Endometrial microvascular endothelial cells (primary cell): ENCODE measurements around the gene ANP32D. TPM values are rescaled to one million over a fixed set of nuclear protein-coding genes. Genes with fewer than 3 reads are reported as not detected.
"Not testable (repeated sequence)": the region's sequence is repeated elsewhere in the genome, so short reads cannot be mapped to it uniquely, and the experiment has no call there.

Source experiments
- in situ Hi-C: cut with HindIII; loops from 2 replicates; pipeline ENCODE4 v1.10.0; 2017; ENCODE audit warnings: low sequenced_read_pairs, low pct_unique_long_range_greater_than_20kb; ENCODE audit errors: inconsistent ontology term
- total RNA-seq: library from RNA; depleted of rRNA; stranded (reverse); fragments of >200 nt; gene quantifications from one replicate; pipeline ENCODE4 v1.2.3, GENCODE V29; 2015; ENCODE audit errors: inconsistent ontology term

ANP32D gene
- not detected for total RNA-seq

DNA sequence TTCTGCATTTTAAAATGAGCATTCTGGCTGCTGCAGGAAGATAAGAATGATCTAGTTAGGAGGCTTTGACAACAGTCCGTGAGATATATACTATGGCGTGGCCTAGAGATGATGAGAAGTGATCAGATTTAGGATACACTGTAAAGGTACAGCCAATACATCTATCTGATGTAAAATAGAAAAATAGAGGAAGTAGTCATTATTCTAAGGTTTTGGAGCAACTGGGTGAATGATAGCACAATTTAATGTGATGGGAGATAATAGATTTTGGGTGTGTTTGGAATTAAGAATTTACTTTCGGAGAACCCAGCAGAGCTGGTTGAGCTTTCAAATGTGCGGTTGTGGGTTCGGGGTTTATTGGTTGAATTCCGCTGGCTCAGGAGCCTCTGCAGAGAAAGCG, at the start of gene ANP32D:
Gene ANP32D (plus strand): TSS at position 301 of the 400 bp plus-strand sequence. CDS start 106 bp downstream, outside the sequence.
- in situ Hi-C loops: no loop called here

GRCh38 chr12:48423171-48423570, 49.2 kb upstream of the ANP32D start:
- in situ Hi-C loops: no loop called here

DNA sequence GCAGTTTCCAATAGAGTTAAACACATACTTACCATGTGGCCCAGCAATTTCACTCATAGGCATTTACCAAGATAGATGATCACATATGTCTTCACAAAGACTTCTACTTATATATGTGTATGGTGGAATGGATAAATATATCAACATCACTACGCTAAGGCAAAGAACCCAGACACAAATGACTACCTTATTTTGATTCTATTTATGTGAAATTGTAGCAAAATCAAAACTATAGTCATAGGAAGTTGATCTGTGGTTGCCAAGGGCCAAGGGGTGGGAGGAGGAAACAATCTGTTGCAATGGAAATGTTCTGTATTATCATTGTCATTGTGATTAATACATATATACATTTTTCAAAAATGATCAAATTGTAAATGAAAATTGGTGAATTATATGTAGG, 47.7 kb upstream of the ANP32D start:
- in situ Hi-C loops: no loop called here

- in situ Hi-C loops: not testable (repeated sequence)
Observed at GRCh38 chr12:48434016-48434415, 38.3 kb upstream of the ANP32D start.

DNA sequence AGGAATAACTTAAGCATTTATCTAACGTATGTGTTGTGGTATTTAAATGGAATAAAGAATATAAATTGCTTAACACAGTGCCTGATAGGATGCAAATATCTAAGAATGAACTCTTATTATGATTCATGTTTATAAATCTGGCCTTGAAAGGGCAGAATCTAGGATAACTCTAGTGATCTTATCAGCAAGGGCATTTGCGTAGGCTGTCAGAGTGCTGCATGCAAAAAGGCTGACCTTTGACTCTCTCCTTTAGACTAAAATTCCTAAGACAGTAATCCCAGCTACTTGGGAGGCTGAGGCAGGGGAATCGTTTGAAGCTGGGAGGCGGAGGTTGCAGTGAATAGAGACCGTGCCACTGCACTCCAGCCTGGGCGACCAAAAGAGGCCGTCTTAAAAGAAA, 31.3 kb upstream of the ANP32D start:
- in situ Hi-C loops: no loop called here

DNA sequence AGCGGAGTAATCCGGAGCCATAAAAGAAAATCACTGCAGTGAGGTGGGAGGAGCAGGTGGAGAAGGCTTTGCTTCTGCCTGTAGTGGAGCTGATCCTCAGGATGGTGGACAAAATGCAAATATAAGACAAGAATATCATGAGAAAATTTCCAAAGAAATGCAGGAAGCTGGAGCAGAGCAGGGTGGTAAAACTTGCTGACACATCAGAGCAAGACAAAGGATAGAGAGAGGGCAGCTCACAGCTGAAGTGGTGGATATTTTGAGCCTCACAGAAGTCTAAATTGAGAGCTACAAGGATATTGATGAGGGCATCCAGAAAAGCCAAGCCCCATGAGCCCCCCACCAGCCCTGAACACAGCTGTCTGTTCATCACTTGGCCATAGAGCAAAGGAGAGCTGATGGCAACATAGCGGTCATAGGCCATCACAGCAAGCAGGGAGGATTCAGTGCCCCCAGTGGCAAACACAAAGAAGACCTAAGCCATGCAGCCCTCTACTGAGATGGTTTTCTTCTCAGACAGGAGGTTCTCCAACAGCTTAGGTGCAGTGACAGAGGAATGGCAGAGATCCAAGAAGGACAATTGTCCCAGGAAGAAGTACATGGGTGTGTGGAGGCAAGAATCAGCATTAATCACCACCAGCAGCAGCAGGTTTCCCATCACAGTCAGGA, 30.0 kb upstream of the ANP32D start:
- in situ Hi-C loops: no loop called here

DNA sequence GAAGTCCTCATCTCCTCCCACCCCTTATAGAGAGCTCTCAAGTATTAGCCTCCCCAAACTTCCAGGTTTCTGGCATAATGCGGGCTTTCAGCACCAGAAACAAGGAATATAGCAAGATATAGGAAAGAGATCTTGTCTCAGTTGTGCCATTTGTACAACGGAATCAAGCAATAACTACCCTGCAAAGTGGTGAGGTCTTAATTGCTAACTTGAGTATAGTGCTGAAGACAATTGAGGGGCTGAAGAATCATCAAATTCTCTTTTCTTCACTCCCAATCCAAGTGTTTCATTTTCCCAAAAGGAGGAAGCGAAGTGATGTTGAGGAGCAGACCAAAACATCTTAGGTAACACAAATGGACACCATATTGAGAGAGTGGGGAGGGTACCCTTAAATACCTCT, 26.8 kb upstream of the ANP32D start:
- in situ Hi-C loops: no loop called here

GRCh38 chr12:48446161-48446776, 26.1 kb upstream of the ANP32D start:
- in situ Hi-C loops: no loop called here

DNA sequence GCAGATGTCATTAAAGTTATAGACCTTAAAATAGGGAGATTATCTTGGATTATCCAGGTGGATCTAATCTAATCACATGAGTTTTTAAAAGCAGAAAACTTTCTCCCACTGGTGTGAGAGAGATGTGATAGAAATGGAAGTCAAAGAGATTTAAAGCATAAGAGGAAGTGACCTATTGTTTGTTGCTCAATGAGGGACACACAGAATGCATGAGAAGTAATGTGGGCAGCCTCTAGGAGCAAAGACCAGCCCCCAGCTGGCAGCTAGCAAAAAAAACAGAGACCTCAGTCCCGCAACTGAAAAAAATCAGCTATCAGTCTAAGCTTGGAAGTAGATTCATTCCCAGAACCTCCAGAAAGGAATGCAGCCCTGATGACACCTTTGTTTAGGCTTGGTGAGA, 24.6 kb upstream of the ANP32D start:
- in situ Hi-C loops: no loop called here

DNA sequence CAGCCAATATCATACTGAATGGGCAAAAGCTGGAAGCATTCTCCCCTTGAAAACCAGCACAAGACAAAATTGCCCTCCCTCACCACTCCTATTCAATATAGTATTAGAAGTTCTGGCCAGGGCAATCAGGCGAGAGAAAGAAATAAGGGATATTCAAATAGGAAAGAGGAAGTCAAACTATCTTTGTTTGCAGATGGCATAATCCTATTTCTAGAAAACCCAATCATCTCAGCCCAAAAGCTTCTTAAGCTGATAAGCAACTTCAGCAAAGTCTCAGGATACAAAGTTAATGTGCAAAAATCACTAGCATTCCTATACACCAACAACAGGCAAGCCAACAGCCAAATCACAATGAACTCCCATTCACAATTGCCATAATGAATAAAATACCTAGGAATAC, 21.0 kb upstream of the ANP32D start:
- in situ Hi-C loops: no loop called here

DNA sequence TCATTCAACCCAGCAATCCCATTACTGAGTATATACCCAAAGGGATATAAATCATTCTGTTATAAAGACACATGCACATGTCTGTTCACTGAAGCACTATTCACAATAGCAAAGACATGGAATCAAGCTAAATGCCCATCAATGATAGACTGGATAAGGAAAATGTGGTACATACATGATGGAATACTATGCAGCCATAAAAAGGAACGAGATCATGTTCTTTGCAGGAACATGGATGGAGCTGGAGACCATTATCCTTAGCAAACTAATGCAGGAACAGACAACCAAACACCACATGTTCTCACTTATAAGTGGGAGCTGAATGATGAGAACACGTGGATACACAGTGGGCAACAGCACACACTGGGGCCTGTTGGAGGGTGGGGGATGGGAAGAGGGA, 19.4 kb upstream of the ANP32D start:
- in situ Hi-C loops: not testable (repeated sequence)

- in situ Hi-C loops: no loop called here
Observed at GRCh38 chr12:48454667-48455066, 17.7 kb upstream of the ANP32D start.

DNA sequence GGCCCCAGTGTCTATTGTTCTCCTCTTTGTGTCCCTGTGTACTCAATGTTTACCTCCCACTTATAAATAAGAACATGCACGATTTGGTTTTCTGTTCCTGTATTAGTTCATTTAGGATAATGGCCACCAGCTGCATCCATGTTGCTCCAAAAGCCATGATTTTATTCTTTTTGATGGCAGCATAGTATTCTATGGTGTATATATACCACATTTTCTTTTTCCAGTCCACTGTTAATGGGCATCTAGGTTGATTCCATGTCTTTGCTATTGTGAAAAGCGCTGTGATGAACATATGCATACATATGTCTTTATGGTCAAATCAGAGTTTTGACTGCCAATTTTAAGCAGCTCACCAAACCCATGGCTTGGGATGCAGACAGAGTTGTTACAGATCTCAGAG, 17.2 kb upstream of the ANP32D start:
- in situ Hi-C loops: no loop called here

DNA sequence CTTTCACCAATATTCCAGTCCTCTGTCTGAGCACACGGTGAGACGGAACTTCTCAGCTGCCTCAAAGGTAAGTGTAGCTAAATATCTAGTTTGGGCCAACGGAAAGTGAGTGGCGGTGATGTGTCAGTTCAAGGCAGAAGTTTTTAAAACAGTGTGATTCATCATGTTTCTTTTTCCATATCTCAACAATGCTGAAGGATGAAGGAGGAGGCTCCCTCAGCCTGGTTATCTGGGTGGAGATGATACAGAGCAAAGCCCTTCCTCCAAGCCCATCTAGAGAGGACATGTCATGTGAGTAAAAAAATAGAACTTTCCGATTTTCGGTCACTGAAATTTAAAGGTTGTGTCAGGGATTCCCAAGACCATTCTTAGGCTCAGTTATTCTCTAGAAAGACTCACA, 13.1 kb upstream of the ANP32D start:
- in situ Hi-C loops: no loop called here

DNA sequence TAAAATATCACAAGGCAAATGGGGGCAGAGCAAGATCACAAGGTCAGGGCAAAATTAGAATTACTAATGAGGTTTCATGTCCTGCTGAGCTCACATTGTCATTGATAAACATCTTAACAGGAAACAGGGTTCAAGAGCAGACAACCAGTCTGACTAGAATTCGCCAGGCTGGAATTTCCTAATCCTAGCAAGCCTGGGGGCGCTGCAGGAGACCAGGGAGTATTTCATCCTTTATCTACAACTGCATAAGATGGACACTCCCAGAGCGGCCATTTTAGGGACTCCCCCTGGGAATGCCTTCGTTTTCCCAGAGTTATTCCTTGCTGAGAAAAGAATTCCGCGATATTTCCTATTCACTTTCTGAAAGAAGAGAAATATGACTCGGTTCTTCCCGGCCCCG, 3.3 kb upstream of the ANP32D start:
- in situ Hi-C loops: not testable (repeated sequence)

DNA sequence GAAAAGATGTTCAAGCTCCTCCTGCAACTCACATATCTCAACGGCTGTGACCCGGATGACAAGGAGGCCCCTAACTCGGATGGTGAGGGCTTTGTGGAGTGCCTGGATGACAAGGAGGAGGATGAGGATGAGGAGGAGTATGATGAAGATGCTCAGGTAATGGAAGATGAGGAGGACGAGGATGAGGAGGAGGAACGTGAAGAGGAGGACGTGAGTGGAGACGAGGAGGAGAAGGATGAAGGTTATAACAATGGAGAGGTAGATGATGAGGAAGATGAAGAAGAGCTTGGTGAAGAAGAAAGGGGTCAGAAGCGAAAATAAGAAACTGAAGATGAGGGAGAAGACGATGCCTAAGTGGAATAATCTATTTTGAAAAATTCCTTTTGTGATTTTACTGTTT, 702 bp downstream of the ANP32D start:
- in situ Hi-C loops: no loop called here

DNA sequence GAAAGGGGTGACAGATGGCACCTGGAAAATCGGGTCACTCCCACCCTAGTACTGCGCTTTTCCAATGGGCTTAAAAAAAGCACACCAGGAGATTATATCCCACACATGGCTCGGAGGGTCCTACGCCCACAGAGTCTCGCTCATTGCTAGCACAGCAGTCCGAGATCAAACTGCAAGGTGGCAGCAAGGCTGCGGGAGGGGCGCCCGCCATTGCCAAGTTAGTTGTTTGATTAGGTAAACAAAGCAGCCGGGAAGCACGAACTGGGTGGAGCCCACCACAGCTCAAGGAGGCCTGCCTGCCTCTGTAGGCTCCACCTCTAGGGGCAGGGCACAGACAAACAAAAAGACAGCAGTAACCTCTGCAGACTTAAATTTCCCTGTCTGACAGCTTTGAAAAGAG, 2.1 kb downstream of the ANP32D start:
- in situ Hi-C loops: not testable (repeated sequence)

DNA sequence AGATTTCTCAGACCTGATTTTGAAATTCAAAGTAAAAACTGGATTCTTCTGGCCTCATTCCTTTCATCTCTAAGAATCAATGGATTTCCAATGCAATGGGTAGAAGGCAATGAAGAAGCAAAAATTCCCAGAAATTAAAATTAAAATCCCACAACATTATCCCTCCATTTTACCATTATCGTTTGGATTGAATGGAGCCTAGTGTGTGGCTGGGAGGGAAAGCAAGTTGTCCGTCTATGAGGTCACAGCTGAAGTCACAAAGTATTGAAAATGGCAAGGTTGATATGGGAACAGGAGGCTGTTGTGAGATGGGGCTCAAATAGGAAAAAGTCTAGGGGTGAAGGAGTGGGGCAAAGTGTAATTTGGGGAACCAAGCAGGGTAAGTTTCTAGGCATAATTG, 9.8 kb downstream of the ANP32D start, which contains the start of gene C12orf54:
Gene C12orf54 (plus strand): TSS at position 301 of the 400 bp plus-strand sequence. CDS start 799 bp downstream, outside the sequence.
- in situ Hi-C loops: no loop called here

GRCh38 chr12:48482930-48483329, 10.6 kb downstream of the ANP32D start:
- in situ Hi-C loops: no loop called here

- in situ Hi-C loops: no loop called here
Observed at GRCh38 chr12:48486261-48486660, 13.9 kb downstream of the ANP32D start.

- in situ Hi-C loops: no loop called here
Observed at GRCh38 chr12:48486679-48487078, 14.3 kb downstream of the ANP32D start.
